Activated CD4-positive, alpha-beta T cell treated with anti-CD3 and anti-CD28 coated beads, Interleukin-2, amount 10 ng/mL, durations not matched to agents 7 days and 5 days (primary cell): ENCODE data around the gene ZNF516. TPM values are rescaled to one million over a fixed set of nuclear protein-coding genes. Genes with fewer than 3 reads are reported as not detected.

Source experiments
- CTCF ChIA-PET: fragments of 350-600 bp; sonication (Branson Sonifier 250); formaldehyde crosslinking; loops from one replicate; lab custom pipeline; 2021; ENCODE audit warnings: antibody characterized with exemption; lab: Charles Lee
- POLR2A ChIA-PET: fragments of 350-600 bp; sonication (Branson Sonifier 250); formaldehyde crosslinking; loops from one replicate; lab custom pipeline; 2021; ENCODE audit warnings: antibody characterized with exemption; lab: Charles Lee
- DNase-seq: peaks from one replicate; pipeline ENCODE4 v3.0.0-alpha.2; 2020
- H3K27ac Mint-ChIP-seq: one replicate; pipeline ENCODE4 v1.8.0; 2021; ENCODE audit warnings: mild to moderate bottlenecking, moderate library complexity, mixed read lengths
- H3K27me3 Mint-ChIP-seq: one replicate; pipeline ENCODE4 v1.8.0; 2021; ENCODE audit warnings: mixed read lengths
- H3K36me3 Mint-ChIP-seq: one replicate; pipeline ENCODE4 v1.8.0; 2021; ENCODE audit warnings: low read depth, mixed read lengths
- H3K4me1 Mint-ChIP-seq: one replicate; pipeline ENCODE4 v1.8.0; 2021; ENCODE audit warnings: mixed read lengths
- H3K4me3 Mint-ChIP-seq: one replicate; pipeline ENCODE4 v1.8.0; 2021; ENCODE audit warnings: mild to moderate bottlenecking, moderate library complexity, mixed read lengths
- H3K9me3 Mint-ChIP-seq: one replicate; pipeline ENCODE4 v1.8.0; 2021; ENCODE audit warnings: mixed read lengths
- total RNA-seq, 2 experiments: library from RNA; stranded (reverse); gene quantifications; one replicate each; pipeline ENCODE4 v1.2.3, GENCODE V29; 2021

The ZNF516 gene
- total RNA-seq, 2 experiments from 2014 or later, result 3.9 to 4.1 TPM

DNA sequence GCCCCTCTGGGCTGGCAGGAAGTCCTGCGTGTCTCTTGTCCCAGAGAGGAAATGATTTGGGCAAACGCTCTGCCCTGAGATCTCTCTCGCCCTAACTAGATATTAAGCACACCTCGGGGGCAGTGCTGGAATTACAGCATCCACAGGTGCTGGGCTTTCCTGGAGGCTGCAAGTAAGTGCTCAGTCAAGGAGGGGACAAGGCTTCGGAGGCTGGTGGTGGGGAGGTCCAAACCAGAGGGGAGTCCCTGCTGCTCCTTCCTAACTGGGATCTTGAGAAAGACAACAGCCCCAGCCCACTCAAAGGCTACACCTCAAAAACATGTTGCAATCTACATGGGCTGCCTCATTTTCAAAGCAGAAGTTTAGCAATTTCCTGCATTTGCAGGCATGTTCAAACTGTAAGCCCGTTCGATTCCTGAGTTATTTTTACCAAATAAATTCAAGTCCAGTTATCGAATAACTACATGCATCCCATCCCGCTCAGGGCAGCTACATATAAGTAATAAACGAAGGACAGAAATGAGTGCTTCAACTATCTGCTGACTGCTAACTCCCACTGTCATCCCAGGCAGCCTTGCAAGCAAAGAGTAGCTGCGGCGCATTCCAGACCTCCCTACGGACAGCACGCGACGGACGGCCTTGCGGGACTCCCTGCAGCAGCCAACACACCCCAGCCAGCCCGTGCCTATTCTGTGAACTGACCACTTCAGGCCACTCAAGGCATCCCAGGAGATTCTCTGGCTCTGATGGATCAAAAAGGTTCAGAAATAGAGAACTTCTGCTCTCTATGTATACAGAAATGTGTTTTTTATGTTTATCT, 27.5 kb downstream of the ZNF516 start:
- no peaks in the 10 kb centered on the region for H3K27me3 Mint-ChIP-seq
- POLR2A ChIA-PET, result no interaction called here
- H3K9me3 Mint-ChIP-seq, result no peaks in the 10 kb centered on the region
- H3K27ac Mint-ChIP-seq, result peak overlapping the region; percentile 88
- CTCF ChIA-PET, result no interaction called here
- no peak for DNase-seq
- peaks cover 22% of the 10 kb centered on the region for H3K4me1 Mint-ChIP-seq
- peak overlapping the region; percentile 60 for H3K4me3 Mint-ChIP-seq
- H3K36me3 Mint-ChIP-seq, result no peaks in the 10 kb centered on the region

DNA sequence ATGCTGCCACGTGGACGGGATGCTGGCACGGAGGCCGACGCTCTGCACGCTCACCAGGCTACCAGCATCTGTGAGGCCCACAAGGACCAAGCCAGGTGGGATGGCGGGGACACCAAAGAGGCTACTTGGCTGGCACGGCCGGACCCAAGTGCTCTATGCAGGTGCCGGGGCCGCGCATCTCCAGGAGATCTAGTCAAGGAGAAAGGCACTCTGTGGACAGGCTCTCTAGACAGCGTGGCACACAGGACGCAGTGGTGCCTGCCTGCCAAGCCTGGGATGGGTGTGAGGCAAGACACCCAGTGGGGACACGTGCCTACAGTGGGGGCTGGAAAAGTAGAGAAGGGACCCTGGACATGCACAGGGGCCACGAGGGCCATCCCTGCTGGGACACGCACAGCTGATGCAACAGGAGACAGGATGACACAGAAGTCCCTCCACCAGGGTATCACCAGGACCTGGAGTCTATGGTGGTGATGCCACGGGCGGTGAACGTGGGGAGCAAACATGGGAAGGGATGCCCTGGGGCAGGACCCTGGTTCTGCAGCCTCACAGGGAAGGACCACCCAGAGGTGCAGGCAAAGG, 28.5 kb downstream of the ZNF516 start:
- CTCF ChIA-PET, result no interaction called here
- no peaks in the 10 kb centered on the region for H3K9me3 Mint-ChIP-seq
- no peak overlapping the region for H3K4me3 Mint-ChIP-seq
- H3K4me1 Mint-ChIP-seq, result peaks cover 22% of the 10 kb centered on the region
- no peaks in the 10 kb centered on the region for H3K36me3 Mint-ChIP-seq
- DNase-seq, result no peak
- H3K27me3 Mint-ChIP-seq, result no peaks in the 10 kb centered on the region
- H3K27ac Mint-ChIP-seq, result peak overlapping the region; percentile 81
- POLR2A ChIA-PET, result no interaction called here

DNA sequence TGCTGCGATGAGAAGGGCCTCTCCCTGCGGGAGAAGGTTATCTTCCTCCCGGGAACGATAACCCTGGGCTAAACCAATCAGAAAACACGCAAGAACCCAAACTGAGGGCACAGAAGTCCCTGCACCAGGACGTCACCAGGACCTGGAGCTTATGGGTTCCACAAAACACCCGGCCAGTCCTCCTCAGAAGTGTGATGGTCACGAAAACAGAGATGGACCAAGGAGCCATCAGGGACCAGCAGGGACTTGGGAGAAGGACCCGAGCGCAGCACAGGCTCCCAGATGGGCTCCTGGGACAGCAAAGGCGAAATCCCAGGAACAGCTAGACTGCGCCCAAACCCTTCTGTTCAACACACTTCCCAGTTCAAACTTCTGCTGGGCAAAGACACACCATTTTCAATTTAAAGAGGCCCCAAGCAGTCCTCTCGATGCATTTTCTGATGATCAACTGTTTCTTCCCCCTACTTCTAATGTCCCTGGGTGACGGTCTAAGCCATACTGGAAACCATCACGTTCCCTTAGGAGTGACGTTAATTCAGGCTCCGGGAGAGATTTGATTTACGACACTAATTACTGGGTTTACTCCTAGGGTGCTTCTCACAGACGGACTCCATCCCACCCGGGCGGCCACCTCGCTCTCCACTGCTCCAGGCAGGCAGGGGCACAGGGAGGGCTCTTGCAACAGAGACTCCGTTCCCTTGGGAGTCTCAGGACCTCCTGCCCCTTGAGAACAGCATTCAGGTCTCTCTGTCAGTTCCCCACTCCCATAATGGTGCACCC, 29.2 kb downstream of the ZNF516 start:
- Mint-ChIP-seq H3K27me3 (no peaks in the 10 kb centered on the region), H3K9me3 (no peaks in the 10 kb centered on the region), H3K4me1 (peaks cover 22% of the 10 kb centered on the region), H3K27ac (peak overlapping the region; percentile 20), H3K4me3 (no peak overlapping the region), H3K36me3 (no peaks in the 10 kb centered on the region)
- ChIA-PET CTCF (no interaction called here), POLR2A (no interaction called here)
- DNase-seq, result no peak

DNA sequence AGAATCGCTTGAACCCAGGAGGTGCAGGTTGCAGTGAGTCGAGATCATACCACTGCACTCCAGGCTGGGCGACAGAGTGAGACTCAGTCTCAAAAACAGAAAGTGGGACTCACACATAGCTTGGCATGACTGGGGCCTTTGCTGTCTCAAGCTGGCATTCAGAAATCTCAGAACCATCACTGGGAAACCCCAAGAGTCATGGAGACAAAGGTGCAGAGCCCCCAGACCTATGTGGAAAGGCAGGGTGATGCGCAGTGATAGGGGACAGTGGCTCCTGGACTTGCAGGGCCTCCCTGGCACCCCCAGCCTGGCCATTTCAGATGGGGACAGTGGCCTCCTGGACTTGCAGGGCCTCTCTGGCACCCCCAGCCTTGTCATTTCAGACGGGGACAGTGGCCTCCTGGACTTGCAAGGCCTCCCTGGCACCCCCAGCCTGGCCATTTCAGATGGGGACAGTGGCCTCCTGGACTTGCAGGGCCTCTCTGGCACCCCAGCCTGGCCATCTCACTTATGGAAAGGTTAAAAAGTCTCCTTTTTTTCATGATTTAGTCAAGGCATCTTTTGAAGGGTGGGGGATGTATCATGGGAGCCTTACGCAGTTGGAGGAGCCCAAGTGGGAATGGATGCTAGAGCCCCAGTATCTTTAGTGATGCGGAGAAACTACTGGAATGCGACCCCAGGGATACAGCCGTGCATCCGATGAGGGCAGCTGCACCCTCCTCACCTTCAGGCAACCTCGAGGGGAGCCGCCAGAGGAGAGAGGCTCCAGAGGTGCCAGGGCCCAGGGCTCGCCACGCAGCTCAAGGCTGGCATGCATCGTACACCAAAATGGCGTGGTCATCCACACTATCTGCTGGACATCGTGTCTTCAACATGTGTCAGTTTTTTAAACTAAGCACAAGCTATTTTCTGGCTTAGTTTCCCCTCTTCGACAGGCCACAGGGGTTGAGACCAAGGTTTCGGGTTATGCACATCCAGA, 30.5 kb downstream of the ZNF516 start:
- Mint-ChIP-seq H3K27me3 (no peaks in the 10 kb centered on the region), H3K36me3 (no peaks in the 10 kb centered on the region), H3K4me3 (no peak overlapping the region), H3K9me3 (no peaks in the 10 kb centered on the region), H3K4me1 (peaks cover 22% of the 10 kb centered on the region), H3K27ac (peak overlapping the region; percentile 20)
- ChIA-PET POLR2A (no interaction called here), CTCF (no interaction called here)
- DNase-seq, result no peak

DNA sequence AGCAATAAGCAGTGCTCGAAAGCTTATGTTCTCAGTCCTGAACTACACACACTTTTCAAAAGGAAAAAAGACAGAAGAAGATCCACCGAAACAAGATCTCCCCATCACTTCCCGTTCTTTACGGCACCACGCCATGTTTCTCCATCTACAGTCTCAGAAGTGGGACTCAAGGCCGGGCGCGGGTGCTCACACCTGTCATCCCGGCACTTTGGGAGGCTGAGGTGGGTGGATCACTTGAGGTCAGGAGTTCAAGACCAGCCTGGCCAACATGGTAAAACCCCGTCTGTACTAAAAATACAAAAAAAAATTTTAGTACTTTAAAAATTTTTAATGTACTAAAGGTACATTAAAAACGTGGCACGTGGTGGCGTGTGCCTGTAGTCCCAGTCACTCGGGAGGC, 31.2 kb downstream of the ZNF516 start:
- Mint-ChIP-seq H3K27ac (no peak overlapping the region), H3K36me3 (no peaks in the 10 kb centered on the region), H3K9me3 (no peaks in the 10 kb centered on the region), H3K4me3 (no peak overlapping the region), H3K27me3 (no peaks in the 10 kb centered on the region), H3K4me1 (peaks cover 20% of the 10 kb centered on the region)
- no peak for DNase-seq
- ChIA-PET POLR2A (no interaction called here), CTCF (no interaction called here)

DNA sequence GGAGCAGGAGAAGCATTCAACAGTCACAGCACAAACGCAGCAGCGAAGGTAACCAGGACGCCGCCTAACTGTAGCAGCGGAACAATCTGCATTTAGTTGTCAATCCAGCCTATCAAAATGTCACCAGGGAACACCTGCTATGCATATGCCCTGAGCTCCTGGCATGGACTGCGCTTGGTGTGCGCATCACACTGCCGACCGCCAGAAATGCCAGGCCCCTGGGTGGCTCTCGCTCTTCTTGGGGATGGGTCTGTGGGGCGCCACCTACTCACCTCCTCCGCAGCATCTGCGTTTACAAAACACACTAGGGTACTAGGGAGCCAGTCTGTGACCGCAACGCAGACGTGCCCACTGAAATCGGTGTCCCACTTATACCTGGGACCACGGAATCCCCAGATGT, 31.7 kb downstream of the ZNF516 start:
- no peaks in the 10 kb centered on the region for H3K9me3 Mint-ChIP-seq
- DNase-seq, result no peak
- ChIA-PET CTCF (no interaction called here), POLR2A (no interaction called here)
- H3K27me3 Mint-ChIP-seq, result no peaks in the 10 kb centered on the region
- H3K27ac Mint-ChIP-seq, result no peak overlapping the region
- no peaks in the 10 kb centered on the region for H3K36me3 Mint-ChIP-seq
- H3K4me1 Mint-ChIP-seq, result peaks cover 15% of the 10 kb centered on the region
- no peak overlapping the region for H3K4me3 Mint-ChIP-seq

DNA sequence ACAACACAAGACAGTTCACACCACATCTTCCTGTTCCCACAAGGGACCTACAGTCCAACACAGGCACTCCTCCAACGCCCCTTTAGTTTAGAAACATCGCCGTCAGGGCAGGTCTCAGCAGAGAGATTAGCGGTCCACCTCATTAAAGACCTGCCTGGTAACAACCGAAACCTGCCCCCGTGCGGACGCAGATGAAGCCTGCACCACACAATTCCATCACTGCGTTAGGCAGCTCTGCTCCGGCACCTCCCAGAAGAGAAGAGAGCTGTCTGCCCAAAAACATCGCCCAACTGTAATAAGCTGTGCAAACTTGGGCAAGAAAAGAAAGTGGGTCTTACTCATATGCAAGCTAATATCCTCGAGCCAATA, 32.7 kb downstream of the ZNF516 start:
- peaks cover 9% of the 10 kb centered on the region for H3K4me1 Mint-ChIP-seq
- no peak overlapping the region for H3K4me3 Mint-ChIP-seq
- POLR2A ChIA-PET, result no interaction called here
- no peaks in the 10 kb centered on the region for H3K36me3 Mint-ChIP-seq
- no peak overlapping the region for H3K27ac Mint-ChIP-seq
- no peaks in the 10 kb centered on the region for H3K9me3 Mint-ChIP-seq
- H3K27me3 Mint-ChIP-seq, result no peaks in the 10 kb centered on the region
- CTCF ChIA-PET, result interaction anchor here (0.6 kb wide), 1 partner anchor 397 kb away, joined by 3 read pairs; no protein-coding TSS in a partner anchor
- no peak for DNase-seq

DNA sequence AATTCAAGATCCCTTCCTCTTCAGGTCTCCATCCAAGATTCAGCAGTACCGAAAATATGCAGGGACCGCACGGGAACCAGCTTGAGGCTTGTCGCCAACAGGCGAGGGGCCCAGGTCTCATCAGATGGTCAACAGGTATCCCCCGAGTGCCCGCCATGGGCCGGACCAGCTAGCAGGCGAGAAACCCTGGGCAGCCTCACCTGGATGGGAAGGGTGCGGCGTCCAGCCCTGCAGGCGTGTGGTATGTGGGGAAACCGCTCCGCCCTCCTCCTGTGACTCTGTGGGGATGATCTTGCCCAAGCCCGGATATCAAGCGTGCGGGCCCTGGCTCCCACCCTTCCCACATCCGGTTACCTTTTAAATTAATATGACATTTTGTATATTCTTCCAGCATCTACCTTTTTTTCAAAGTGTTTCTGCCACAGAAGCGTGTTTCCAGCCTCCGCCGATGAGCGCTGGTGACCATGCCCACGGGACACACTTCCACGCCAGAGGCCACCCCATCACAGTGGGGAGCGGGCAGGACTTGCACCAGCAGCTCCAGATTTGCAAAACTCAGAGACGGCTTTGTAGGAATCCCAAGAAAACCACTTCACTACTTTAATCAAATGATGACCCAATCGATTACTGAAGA, 33.2 kb downstream of the ZNF516 start:
- DNase-seq, result no peak
- H3K9me3 Mint-ChIP-seq, result no peaks in the 10 kb centered on the region
- ChIA-PET POLR2A (no interaction called here), CTCF (no interaction called here)
- H3K4me3 Mint-ChIP-seq, result no peak overlapping the region
- H3K27ac Mint-ChIP-seq, result no peak overlapping the region
- peaks cover 8% of the 10 kb centered on the region for H3K4me1 Mint-ChIP-seq
- H3K36me3 Mint-ChIP-seq, result no peaks in the 10 kb centered on the region
- H3K27me3 Mint-ChIP-seq, result no peaks in the 10 kb centered on the region

DNA sequence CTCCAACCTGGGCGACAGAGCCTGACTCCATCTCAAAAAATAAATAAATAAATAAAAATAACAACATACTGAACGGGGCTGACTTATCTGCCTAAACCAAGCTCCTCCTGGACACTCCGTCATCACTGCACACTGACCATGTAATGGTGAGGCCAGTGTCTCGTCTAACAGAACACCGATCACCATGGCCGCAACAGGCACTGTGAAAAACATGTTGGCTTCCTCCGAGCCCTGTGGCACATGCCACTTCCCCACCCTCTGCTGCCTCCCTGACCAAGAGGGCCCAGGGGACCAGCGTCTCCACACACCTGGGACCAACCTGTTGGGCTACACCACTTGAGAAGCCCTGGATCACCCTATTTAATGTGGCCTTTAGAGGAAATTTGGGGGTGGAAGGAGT, 33.9 kb downstream of the ZNF516 start:
- Mint-ChIP-seq H3K27ac (no peak overlapping the region), H3K9me3 (no peaks in the 10 kb centered on the region), H3K27me3 (no peaks in the 10 kb centered on the region), H3K4me3 (no peak overlapping the region), H3K4me1 (peaks cover 5% of the 10 kb centered on the region), H3K36me3 (no peaks in the 10 kb centered on the region)
- ChIA-PET POLR2A (no interaction called here), CTCF (no interaction called here)
- DNase-seq, result no peak

DNA sequence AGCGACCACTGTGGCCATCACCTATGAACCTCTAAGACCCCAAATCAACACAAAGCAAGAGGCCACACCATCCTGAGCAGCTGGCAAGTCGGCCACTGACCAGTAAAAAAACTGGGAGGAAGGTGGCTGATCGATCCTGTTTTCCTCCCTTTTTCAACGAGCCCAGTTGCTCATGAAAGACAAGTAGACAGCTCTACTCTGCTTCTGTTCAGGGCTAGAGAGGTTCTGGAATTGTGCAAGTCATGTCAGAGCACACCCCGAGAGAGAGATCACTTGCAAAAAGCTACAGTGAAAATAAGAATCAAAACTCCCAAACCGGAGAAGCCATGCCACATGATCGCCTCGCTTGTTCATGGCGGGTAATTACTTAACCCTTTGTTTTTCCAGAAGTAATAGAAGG, 34.6 kb downstream of the ZNF516 start:
- POLR2A ChIA-PET, result no interaction called here
- CTCF ChIA-PET, result no interaction called here
- H3K4me1 Mint-ChIP-seq, result peaks cover 5% of the 10 kb centered on the region
- no peaks in the 10 kb centered on the region for H3K9me3 Mint-ChIP-seq
- no peak overlapping the region for H3K4me3 Mint-ChIP-seq
- no peaks in the 10 kb centered on the region for H3K36me3 Mint-ChIP-seq
- DNase-seq, result no peak
- H3K27me3 Mint-ChIP-seq, result no peaks in the 10 kb centered on the region
- no peak overlapping the region for H3K27ac Mint-ChIP-seq

DNA sequence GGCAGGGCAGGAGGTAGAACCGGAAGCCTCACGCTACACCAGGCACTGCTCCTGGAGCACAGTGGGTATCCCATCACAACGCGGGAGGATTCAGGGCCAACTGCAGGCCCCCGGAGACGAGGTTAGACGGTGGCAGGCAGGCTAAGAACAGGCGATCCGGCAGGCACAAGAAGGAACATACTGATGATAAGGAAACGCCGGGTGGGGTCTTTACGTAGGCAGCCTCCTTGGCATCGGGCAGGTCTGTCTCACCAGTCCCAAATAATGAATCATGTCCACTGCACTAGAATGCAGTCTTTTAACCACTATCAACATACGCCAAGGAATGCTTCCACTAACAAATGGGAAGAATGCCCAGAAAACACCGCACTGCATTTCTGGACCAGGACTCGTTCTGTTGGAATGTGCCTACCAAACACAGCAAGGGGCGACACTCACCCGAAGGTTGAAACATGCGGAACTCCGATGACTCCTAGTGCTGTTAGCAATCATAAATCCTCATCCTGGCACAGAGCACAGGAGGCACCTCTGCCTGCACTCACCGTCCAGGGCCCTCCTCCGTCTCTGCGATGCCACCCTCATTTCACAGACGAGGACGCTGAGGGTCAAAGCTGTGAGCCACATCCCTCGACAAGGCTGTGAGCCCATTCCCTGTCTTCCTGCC, 35.2 kb downstream of the ZNF516 start:
- no peak for DNase-seq
- CTCF ChIA-PET, result no interaction called here
- no peaks in the 10 kb centered on the region for H3K36me3 Mint-ChIP-seq
- no peaks in the 10 kb centered on the region for H3K9me3 Mint-ChIP-seq
- H3K4me3 Mint-ChIP-seq, result no peak overlapping the region
- POLR2A ChIA-PET, result no interaction called here
- no peak overlapping the region for H3K27ac Mint-ChIP-seq
- no peaks in the 10 kb centered on the region for H3K27me3 Mint-ChIP-seq
- H3K4me1 Mint-ChIP-seq, result peaks cover 5% of the 10 kb centered on the region

DNA sequence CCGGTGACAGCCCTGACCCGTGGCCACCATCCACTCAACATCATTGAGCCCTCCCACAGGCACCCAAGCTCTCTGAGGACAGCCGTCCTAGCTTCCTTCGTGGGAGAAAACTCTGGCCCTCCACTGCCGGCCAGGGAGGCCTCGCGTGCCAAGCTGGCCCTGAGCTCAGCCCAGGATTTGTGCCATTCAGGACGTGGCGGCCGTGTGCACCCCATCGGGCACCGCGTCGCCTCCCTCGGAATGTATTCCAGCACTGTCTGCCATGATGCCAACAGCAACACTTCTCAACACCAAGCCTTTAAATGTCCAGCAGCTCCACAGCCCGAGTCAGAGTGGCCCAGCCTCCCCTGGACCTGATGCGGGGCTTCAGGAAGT, 35.7 kb downstream of the ZNF516 start:
- DNase-seq, result no peak
- H3K9me3 Mint-ChIP-seq, result no peaks in the 10 kb centered on the region
- no peak overlapping the region for H3K4me3 Mint-ChIP-seq
- ChIA-PET CTCF (no interaction called here), POLR2A (no interaction called here)
- peaks cover 5% of the 10 kb centered on the region for H3K4me1 Mint-ChIP-seq
- H3K36me3 Mint-ChIP-seq, result no peaks in the 10 kb centered on the region
- H3K27me3 Mint-ChIP-seq, result no peaks in the 10 kb centered on the region
- no peak overlapping the region for H3K27ac Mint-ChIP-seq
